Right lobe of liver (tissue), 4 donors: ENCODE results near the gene TECTA.

Experiments used
- POLR2A ChIP-seq: fragments of 450-650 bp; IDR thresholded peaks from one replicate; pipeline ENCODE4 v1.6.1; 2017; ENCODE audit warnings: antibody characterized with exemption, mild to moderate bottlenecking
- TF ChIP-seq, protein P1 (sequence below), 4 donors: fragments of 200-600 bp in 3 of 4; fragments of 450-650 bp in 1 of 4; IDR thresholded peaks; one replicate each; pipeline versions ENCODE4 v1.5.1 to v1.8.0; 2016 to 2022; ENCODE audit warnings: antibody characterized with exemption in 4 of 4, mild to moderate bottlenecking in 2 of 4
- donor health status: DM: no; HTN: no; CAD: no.
- donor health status: DM: no; HTN: no; CAD: no.
- donor health status: DM: no; HTN: yes; CAD: no.

DNA sequence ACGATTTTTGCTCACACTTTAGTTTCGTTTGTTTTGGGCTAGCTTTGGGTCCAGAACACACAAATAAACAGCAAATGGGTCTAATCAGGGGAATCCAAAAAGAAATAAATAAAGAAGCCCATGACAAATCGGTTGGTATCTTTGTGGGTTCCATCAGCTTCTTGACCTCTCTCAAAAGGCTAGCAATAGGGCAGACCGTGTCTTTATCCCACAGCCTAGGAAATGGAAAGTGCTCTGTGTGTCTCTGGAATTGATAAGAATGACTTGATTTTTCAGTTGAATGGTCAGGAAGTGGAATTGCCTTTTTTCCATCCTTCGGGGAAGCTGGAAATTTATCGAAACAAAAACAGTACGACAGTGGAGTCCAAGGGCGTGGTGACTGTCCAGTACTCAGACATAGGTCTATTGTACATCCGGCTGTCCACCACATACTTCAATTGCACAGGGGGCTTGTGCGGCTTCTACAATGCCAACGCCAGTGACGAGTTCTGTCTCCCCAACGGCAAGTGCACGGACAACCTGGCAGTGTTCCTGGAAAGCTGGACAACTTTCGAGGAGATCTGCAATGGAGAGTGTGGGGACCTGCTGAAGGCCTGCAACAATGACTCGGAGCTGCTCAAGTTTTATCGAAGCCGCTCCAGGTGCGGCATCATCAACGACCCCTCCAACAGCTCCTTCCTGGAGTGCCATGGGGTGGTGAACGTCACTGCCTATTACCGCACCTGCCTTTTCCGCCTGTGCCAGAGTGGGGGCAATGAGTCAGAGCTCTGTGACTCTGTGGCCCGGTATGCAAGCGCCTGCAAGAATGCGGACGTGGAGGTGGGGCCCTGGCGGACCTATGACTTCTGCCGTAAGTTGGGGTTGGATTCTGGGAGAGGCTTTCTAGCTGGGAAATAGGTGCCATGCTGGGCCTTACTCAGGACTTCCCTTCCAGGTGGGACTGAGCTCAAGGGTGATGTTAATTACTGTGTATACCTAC is 28.6 kb downstream of the TECTA start:
- TF ChIP-seq, protein P1, sequence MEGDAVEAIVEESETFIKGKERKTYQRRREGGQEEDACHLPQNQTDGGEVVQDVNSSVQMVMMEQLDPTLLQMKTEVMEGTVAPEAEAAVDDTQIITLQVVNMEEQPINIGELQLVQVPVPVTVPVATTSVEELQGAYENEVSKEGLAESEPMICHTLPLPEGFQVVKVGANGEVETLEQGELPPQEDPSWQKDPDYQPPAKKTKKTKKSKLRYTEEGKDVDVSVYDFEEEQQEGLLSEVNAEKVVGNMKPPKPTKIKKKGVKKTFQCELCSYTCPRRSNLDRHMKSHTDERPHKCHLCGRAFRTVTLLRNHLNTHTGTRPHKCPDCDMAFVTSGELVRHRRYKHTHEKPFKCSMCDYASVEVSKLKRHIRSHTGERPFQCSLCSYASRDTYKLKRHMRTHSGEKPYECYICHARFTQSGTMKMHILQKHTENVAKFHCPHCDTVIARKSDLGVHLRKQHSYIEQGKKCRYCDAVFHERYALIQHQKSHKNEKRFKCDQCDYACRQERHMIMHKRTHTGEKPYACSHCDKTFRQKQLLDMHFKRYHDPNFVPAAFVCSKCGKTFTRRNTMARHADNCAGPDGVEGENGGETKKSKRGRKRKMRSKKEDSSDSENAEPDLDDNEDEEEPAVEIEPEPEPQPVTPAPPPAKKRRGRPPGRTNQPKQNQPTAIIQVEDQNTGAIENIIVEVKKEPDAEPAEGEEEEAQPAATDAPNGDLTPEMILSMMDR (IDR thresholded peaks at IDR 0.05): no peak
- TF ChIP-seq POLR2A: no peak
